Measurements from ENCODE around the gene CADM1. TPM values are rescaled to one million over a fixed set of nuclear protein-coding genes. Genes with fewer than 3 reads are reported as not detected.

CADM1 gene
- total and polyA plus RNA-seq, 2 experiments from 2014 or later = 48.4 to 54.3 TPM

DNA sequence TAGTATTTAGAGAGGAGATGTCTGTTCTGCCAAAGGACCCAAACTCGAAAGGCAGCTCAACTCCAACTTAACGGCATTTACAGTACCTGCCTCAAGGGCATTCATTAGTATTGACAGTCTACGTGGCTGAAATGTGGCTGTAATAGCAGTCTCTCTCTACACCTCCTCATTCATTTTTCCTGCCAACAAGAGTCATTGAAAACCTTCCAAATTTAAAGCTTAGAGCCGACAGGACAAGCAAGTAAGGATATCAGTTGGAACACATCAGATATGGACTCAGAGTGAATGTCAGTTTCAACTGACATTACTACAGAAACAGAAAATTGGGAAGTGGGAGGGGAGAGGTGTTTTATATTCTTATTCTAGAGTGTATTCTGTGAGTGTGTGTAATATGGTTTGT, 253.1 kb downstream of the CADM1 start:
- TF ChIP-seq EZH2phosphoT487 (IDR thresholded peaks at IDR 0.05; ENCODE audit: low read depth, severe bottlenecking, unreplicated experiment) (no peak), EZH2 (IDR thresholded peaks at IDR 0.05; ENCODE audit: borderline replicate concordance) (no peak)
- TF ChIP-seq, protein P1, sequence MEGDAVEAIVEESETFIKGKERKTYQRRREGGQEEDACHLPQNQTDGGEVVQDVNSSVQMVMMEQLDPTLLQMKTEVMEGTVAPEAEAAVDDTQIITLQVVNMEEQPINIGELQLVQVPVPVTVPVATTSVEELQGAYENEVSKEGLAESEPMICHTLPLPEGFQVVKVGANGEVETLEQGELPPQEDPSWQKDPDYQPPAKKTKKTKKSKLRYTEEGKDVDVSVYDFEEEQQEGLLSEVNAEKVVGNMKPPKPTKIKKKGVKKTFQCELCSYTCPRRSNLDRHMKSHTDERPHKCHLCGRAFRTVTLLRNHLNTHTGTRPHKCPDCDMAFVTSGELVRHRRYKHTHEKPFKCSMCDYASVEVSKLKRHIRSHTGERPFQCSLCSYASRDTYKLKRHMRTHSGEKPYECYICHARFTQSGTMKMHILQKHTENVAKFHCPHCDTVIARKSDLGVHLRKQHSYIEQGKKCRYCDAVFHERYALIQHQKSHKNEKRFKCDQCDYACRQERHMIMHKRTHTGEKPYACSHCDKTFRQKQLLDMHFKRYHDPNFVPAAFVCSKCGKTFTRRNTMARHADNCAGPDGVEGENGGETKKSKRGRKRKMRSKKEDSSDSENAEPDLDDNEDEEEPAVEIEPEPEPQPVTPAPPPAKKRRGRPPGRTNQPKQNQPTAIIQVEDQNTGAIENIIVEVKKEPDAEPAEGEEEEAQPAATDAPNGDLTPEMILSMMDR (IDR thresholded peaks at IDR 0.05; ENCODE audit: poor library complexity) = no peak

DNA sequence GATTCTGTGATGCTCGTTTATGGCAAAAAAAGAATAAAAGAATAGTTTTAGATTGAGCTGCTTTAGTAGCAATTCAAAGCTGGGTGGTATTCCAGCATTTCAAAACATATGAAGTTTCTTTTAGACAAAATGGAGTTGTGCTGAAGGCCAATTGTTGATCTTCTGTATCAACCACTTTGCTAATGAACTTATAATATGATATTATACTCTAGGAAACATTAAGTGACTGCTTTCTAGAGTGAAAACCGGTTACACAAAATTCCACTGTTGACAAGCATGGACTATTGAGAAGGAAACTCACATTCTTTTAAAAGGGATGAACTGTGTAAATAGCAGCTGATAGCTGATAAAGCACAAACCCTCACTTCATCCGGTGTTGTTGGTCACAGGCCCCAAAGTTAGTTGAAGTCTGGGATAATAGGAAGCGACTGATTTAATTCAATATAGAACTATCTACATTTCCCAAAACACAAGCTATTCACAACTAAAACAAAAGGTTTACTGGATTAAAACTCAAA, 255.1 kb downstream of the CADM1 start:
- Histone ChIP-seq H3K9me3 (ENCODE audit: low read depth) (no peaks in the 10 kb centered on the region), H3K4me2 (no peak overlapping the region), H3K27me3 (no peaks in the 10 kb centered on the region), H4K20me1 (ENCODE audit: insufficient read depth, poor library complexity, severe bottlenecking) (no peaks in the 10 kb centered on the region), H3K9me2 (replicated peaks; ENCODE audit: insufficient read depth) (no peaks in the 10 kb centered on the region), H3K79me2 (no peaks in the 10 kb centered on the region), H3K4me1 (ENCODE audit: insufficient read depth) (no peaks in the 10 kb centered on the region), H3K27ac (peak overlapping the region; percentile 39), H3K36me3 (replicated peaks; ENCODE audit: insufficient read depth, low read depth) (no peaks in the 10 kb centered on the region), H3K4me3 (no peak overlapping the region), H2AFZ (no peak overlapping the region)
- no peak for DNase-seq (ENCODE audit: low spot score)
- WGBS (ENCODE audit: low lambda C conversion rate, missing lambda C conversion rate) = 54% methylated on average over 4 of the region's 4 CpGs
- TF ChIP-seq EZH2 (IDR thresholded peaks at IDR 0.05; ENCODE audit: borderline replicate concordance) (no peak), EZH2phosphoT487 (IDR thresholded peaks at IDR 0.05; ENCODE audit: low read depth, severe bottlenecking, unreplicated experiment) (no peak)
- TF ChIP-seq, protein P1 (IDR thresholded peaks at IDR 0.05; ENCODE audit: poor library complexity) = no peak

More for the DNA sequence above, 253.1 kb downstream of the CADM1 start:
- Histone ChIP-seq H3K4me1 (ENCODE audit: insufficient read depth) (no peaks in the 10 kb centered on the region), H4K20me1 (ENCODE audit: insufficient read depth, poor library complexity, severe bottlenecking) (no peaks in the 10 kb centered on the region), H3K27ac (no peak overlapping the region), H3K36me3 (replicated peaks; ENCODE audit: insufficient read depth, low read depth) (no peaks in the 10 kb centered on the region), H3K27me3 (no peaks in the 10 kb centered on the region), H3K9me2 (replicated peaks; ENCODE audit: insufficient read depth) (no peaks in the 10 kb centered on the region), H2AFZ (no peak overlapping the region), H3K4me3 (no peak overlapping the region), H3K79me2 (no peaks in the 10 kb centered on the region), H3K9me3 (ENCODE audit: low read depth) (no peaks in the 10 kb centered on the region), H3K4me2 (no peak overlapping the region)
- WGBS (ENCODE audit: low lambda C conversion rate, missing lambda C conversion rate) = 51% methylated on average over 4 of the region's 4 CpGs
- DNase-seq (ENCODE audit: low spot score) = no peak

DNA sequence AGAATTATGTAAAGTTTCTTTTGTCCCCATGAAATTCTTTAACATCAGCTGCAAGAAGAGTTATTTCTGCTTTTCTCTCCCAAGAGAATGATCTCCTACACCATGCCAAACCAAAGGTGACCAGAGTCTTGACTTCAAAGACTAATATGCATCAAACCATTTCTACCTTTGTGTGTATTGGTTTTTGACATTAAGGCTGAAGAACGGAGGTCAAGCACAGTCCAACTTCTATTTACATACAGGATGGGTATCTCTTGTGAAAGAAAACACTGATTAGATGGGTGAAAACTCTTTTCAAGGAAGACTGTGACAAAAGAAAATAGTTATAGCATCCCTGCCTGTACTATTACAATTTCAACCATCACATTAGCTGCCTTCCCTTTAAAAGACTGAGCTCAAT, 256.3 kb downstream of the CADM1 start:
- Histone ChIP-seq H3K9me2 (replicated peaks; ENCODE audit: insufficient read depth) (no peaks in the 10 kb centered on the region), H3K9me3 (ENCODE audit: low read depth) (no peaks in the 10 kb centered on the region), H3K79me2 (no peaks in the 10 kb centered on the region), H3K27me3 (no peaks in the 10 kb centered on the region), H4K20me1 (ENCODE audit: insufficient read depth, poor library complexity, severe bottlenecking) (no peaks in the 10 kb centered on the region), H3K4me3 (no peak overlapping the region), H3K4me1 (ENCODE audit: insufficient read depth) (no peaks in the 10 kb centered on the region), H3K27ac (no peak overlapping the region), H3K36me3 (replicated peaks; ENCODE audit: insufficient read depth, low read depth) (no peaks in the 10 kb centered on the region), H2AFZ (no peak overlapping the region), H3K4me2 (no peak overlapping the region)
- no peak for DNase-seq (ENCODE audit: low spot score)
- 52% methylated on average over 1 of the region's 1 CpG for WGBS (ENCODE audit: low lambda C conversion rate, missing lambda C conversion rate)
- TF ChIP-seq EZH2phosphoT487 (IDR thresholded peaks at IDR 0.05; ENCODE audit: low read depth, severe bottlenecking, unreplicated experiment) (no peak), EZH2 (IDR thresholded peaks at IDR 0.05; ENCODE audit: borderline replicate concordance) (no peak)
- TF ChIP-seq, protein P1 (IDR thresholded peaks at IDR 0.05; ENCODE audit: poor library complexity) = no peak

DNA sequence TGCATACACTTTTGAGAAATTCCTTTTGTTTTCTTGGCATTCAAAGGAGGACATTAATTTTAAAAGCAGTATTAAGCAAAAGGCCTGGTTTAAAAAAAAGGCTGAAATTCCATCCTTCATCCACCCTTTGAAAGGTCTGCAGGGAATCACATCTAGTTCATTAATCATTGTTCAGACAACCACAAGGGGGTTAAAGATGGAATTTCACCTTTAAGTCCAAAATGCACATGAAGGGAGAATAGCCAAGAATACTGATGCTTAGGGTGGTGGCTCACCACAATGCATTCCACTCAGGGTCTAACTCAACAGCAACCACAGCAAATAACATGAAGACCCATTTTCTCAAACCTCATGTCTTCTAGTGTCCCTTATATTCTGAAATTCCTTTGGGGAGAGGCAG, 256.9 kb downstream of the CADM1 start:
- H3K4me2 ChIP-seq = no peak overlapping the region
- DNase-seq (ENCODE audit: low spot score) = no peak

More for the DNA sequence above, 256.9 kb downstream of the CADM1 start:
- TF ChIP-seq EZH2phosphoT487 (IDR thresholded peaks at IDR 0.05; ENCODE audit: low read depth, severe bottlenecking, unreplicated experiment) (no peak), EZH2 (IDR thresholded peaks at IDR 0.05; ENCODE audit: borderline replicate concordance) (no peak)
- TF ChIP-seq, protein P1 (IDR thresholded peaks at IDR 0.05; ENCODE audit: poor library complexity) = no peak
- H2AFZ ChIP-seq = no peak overlapping the region
- no peaks in the 10 kb centered on the region for H3K36me3 ChIP-seq (replicated peaks; ENCODE audit: insufficient read depth, low read depth)
- H3K27ac ChIP-seq = no peak overlapping the region
- no peaks in the 10 kb centered on the region for H3K4me1 ChIP-seq (ENCODE audit: insufficient read depth)
- no peaks in the 10 kb centered on the region for H4K20me1 ChIP-seq (ENCODE audit: insufficient read depth, poor library complexity, severe bottlenecking)
- H3K79me2 ChIP-seq = no peaks in the 10 kb centered on the region
- H3K9me3 ChIP-seq (ENCODE audit: low read depth) = no peaks in the 10 kb centered on the region
- H3K9me2 ChIP-seq (replicated peaks; ENCODE audit: insufficient read depth) = no peaks in the 10 kb centered on the region
- no peak overlapping the region for H3K4me3 ChIP-seq
- H3K27me3 ChIP-seq = no peaks in the 10 kb centered on the region
